ENCODE results near the gene COA1. TPM values are rescaled to one million over a fixed set of nuclear protein-coding genes. Genes with fewer than 3 reads are reported as not detected.

The COA1 gene
- polyA plus RNA-seq, 1 donor from 2014 or later, result 157 TPM

- Histone ChIP-seq H3K27ac (ENCODE audit: low read length) (no peak overlapping the region), H3K4me2 (ENCODE audit: low read length) (no peak overlapping the region), H3K36me3 (ENCODE audit: insufficient read depth, low read length) (no peaks in the 10 kb centered on the region), H3K4me3 (ENCODE audit: low read length) (no peak overlapping the region), H2AFZ (ENCODE audit: low read depth, low read length) (no peak overlapping the region), H3F3A (ENCODE audit: insufficient read depth, low read length, poor library complexity, severe bottlenecking) (no peaks in the 10 kb centered on the region), H3K9me2 (ENCODE audit: insufficient read depth, low read length) (no peaks in the 10 kb centered on the region), H3K27me3 (ENCODE audit: insufficient read depth, low read depth, low read length) (no peaks in the 10 kb centered on the region), H3K9me3 (ENCODE audit: low read length) (no peaks in the 10 kb centered on the region), H3K9ac (ENCODE audit: low read length) (no peak overlapping the region), H4K20me1 (ENCODE audit: insufficient read depth) (no peaks in the 10 kb centered on the region), H3K79me2 (replicated peaks; ENCODE audit: insufficient read depth, low read length) (no peaks in the 10 kb centered on the region)
- no peak for TF ChIP-seq RAD21 (conservative IDR thresholded peaks at IDR 0.05)
- TF ChIP-seq REST (IDR thresholded peaks at IDR 0.05; ENCODE audit: borderline replicate concordance), result no peak
- no peak for TF ChIP-seq EP300 (conservative IDR thresholded peaks at IDR 0.05; ENCODE audit: poor library complexity, severe bottlenecking)
- no peak for TF ChIP-seq CTCF (IDR thresholded peaks at IDR 0.05; ENCODE audit: poor library complexity, severe bottlenecking)
- TF ChIP-seq TAF1 (IDR thresholded peaks at IDR 0.05; ENCODE audit: low read depth), result no peak
- TF ChIP-seq POLR2AphosphoS5 (IDR thresholded peaks at IDR 0.05), result no peak
- no peak for TF ChIP-seq SMC3 (conservative IDR thresholded peaks at IDR 0.05; ENCODE audit: poor library complexity)
- no peak for TF ChIP-seq MXI1 (conservative IDR thresholded peaks at IDR 0.05; ENCODE audit: poor library complexity, severe bottlenecking)
Observed at GRCh38 chr7:43742692-43743091, 13.4 kb upstream of the COA1 start.

- H3K9me2 ChIP-seq (ENCODE audit: insufficient read depth, low read length), result no peaks in the 10 kb centered on the region
- no peaks in the 10 kb centered on the region for H3K27me3 ChIP-seq (ENCODE audit: insufficient read depth, low read depth, low read length)
- H3K4me3 ChIP-seq (ENCODE audit: low read length), result no peak overlapping the region
- H3K27ac ChIP-seq (ENCODE audit: low read length), result no peak overlapping the region
- no peak overlapping the region for H2AFZ ChIP-seq (ENCODE audit: low read depth, low read length)
- no peaks in the 10 kb centered on the region for H3F3A ChIP-seq (ENCODE audit: insufficient read depth, low read length, poor library complexity, severe bottlenecking)
- no peak for TF ChIP-seq SMC3 (conservative IDR thresholded peaks at IDR 0.05; ENCODE audit: poor library complexity)
- TF ChIP-seq EP300 (conservative IDR thresholded peaks at IDR 0.05; ENCODE audit: poor library complexity, severe bottlenecking), result no peak
- TF ChIP-seq EZH2 (IDR thresholded peaks at IDR 0.05; ENCODE audit: borderline replicate concordance, insufficient read depth, low read length, poor library complexity, severe bottlenecking), result no peak
- no peak for TF ChIP-seq POLR2AphosphoS5 (IDR thresholded peaks at IDR 0.05)
- no peak for TF ChIP-seq REST (IDR thresholded peaks at IDR 0.05; ENCODE audit: borderline replicate concordance)
- no peak overlapping the region for H3K9ac ChIP-seq (ENCODE audit: low read length)
- H3K9me3 ChIP-seq (ENCODE audit: low read length), result no peaks in the 10 kb centered on the region
- H3K36me3 ChIP-seq (ENCODE audit: insufficient read depth, low read length), result no peaks in the 10 kb centered on the region
- H3K79me2 ChIP-seq (replicated peaks; ENCODE audit: insufficient read depth, low read length), result no peaks in the 10 kb centered on the region
- H3K4me2 ChIP-seq (ENCODE audit: low read length), result no peak overlapping the region
- H4K20me1 ChIP-seq (ENCODE audit: insufficient read depth), result no peaks in the 10 kb centered on the region
Observed at GRCh38 chr7:43737467-43738127, 8.3 kb upstream of the COA1 start.

Measured in neural cell (in vitro differentiated cells).